Measurements from ENCODE around the gene LCLAT1. TPM values are rescaled to one million over a fixed set of nuclear protein-coding genes. Genes with fewer than 3 reads are reported as not detected.

Gene LCLAT1
- polyA plus RNA-seq, 1 donor (not counting 4 experiments of a cell fraction or from before 2014, with no cell fraction given), result 17.1 TPM

DNA sequence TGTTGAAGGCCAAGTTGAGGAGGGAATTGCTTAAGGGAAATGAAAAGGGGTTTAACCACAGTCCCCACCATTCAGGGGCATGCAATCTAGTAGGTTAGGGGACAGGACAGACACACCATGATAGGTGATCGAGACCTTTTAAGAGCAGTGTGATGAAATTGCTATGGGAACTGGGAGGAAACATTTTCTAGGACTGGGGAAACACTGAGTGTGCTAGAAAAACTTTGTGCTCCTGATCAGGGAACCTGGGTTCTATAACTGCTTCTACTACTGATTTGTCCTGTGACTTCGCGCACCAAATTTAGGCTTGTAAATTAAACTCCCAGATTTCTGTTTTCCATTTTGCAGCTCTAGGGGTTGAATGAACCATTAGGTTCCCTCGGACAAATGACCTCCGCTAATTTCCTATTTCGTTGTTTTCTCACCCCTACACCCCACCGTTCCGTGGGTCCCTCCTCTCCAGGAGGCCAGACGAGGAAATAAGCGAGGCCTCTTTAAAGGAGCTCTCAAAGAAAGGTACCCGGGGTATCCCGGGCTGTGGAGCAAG is 371 bp upstream of the LCLAT1 start:
- Histone ChIP-seq H3K36me3 (ENCODE audit: control insufficient read depth in 2 of 2, extremely low read depth in 1 of 2, insufficient read depth in 2 of 2, low read length in 2 of 2) (peaks cover 0 to 2% of the 10 kb centered on the region in 2 experiments), H2AFZ (ENCODE audit: control insufficient read depth, low read length) (peak overlapping the region; percentile 97), H3K27ac (ENCODE audit: control insufficient read depth, insufficient read depth, low read length) (peak overlapping the region; percentile 86), H3K27me3 (ENCODE audit: control insufficient read depth, extremely low read depth, insufficient read depth, low read length) (no peaks in the 10 kb centered on the region), H3K9me3 (ENCODE audit: control insufficient read depth, low read depth, low read length) (no peaks in the 10 kb centered on the region), H3K4me3 (ENCODE audit: control insufficient read depth in 2 of 3, extremely low read depth in 1 of 3, insufficient read depth in 2 of 3, low read depth in 1 of 3, low read length in 3 of 3) (peak overlapping the region; percentile 85 to 98 (median 87)), H3K79me2 (ENCODE audit: control insufficient read depth, insufficient read depth, low read length) (peaks cover 26% of the 10 kb centered on the region), H3K4me2 (ENCODE audit: control insufficient read depth, extremely low read depth, insufficient read depth, low read depth, low read length) (peak overlapping the region; percentile 94), H3K9me1 (ENCODE audit: control insufficient read depth, extremely low read depth, insufficient read depth, low read length) (no peaks in the 10 kb centered on the region), H3K4me1 (ENCODE audit: control insufficient read depth, extremely low read depth, insufficient read depth, low read length) (peaks cover 8% of the 10 kb centered on the region), H4K20me1 (ENCODE audit: control insufficient read depth, extremely low read depth, insufficient read depth, low read length) (no peaks in the 10 kb centered on the region), H3K9ac (ENCODE audit: control insufficient read depth, extremely low read depth, insufficient read depth, low read length) (peak overlapping the region; percentile 91)
- dilution Hi-C loops (cut with MboI; ENCODE audit: extremely low pct_ligation_motif_present, low sequenced_read_pairs), result no loop called here
- TF ChIP-seq EZH2 (IDR thresholded peaks at IDR 0.05; ENCODE audit: low read length), result no peak
- TF ChIP-seq, protein P1, sequence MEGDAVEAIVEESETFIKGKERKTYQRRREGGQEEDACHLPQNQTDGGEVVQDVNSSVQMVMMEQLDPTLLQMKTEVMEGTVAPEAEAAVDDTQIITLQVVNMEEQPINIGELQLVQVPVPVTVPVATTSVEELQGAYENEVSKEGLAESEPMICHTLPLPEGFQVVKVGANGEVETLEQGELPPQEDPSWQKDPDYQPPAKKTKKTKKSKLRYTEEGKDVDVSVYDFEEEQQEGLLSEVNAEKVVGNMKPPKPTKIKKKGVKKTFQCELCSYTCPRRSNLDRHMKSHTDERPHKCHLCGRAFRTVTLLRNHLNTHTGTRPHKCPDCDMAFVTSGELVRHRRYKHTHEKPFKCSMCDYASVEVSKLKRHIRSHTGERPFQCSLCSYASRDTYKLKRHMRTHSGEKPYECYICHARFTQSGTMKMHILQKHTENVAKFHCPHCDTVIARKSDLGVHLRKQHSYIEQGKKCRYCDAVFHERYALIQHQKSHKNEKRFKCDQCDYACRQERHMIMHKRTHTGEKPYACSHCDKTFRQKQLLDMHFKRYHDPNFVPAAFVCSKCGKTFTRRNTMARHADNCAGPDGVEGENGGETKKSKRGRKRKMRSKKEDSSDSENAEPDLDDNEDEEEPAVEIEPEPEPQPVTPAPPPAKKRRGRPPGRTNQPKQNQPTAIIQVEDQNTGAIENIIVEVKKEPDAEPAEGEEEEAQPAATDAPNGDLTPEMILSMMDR (optimal IDR thresholded peaks at IDR 0.05 in 1 of 3, IDR thresholded peaks at IDR 0.05 in 1 of 3, conservative IDR thresholded peaks at IDR 0.05 in 1 of 3; ENCODE audit: extremely low read depth in 1 of 3, insufficient read depth in 2 of 3, low read length in 3 of 3), result no peak
- FAIRE-seq, result no peak
- DNase-seq (ENCODE audit: low read depth, low spot score), result no peak

DNA sequence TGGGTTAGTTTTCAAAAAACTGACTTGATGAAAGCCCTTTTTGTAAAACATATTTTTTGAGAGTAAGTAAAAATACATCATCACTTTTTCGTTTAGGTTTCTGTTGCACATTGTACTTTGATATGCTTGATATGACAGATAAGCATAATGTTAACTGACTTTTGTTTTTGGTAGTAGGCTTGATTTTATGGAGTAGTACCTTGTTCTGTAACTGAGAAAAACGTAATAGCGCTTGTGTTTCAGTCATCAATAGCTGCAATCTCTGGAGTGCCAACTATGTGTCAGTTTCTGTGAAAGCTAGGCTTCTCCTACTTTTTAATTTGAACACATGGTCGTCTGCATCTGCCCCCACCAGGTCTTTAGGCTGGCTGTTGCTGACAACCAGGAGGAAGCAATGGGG is 1.3 kb downstream of the LCLAT1 start:
- Histone ChIP-seq H3K27ac (ENCODE audit: control insufficient read depth, insufficient read depth, low read length) (peak overlapping the region; percentile 86), H3K27me3 (ENCODE audit: control insufficient read depth, extremely low read depth, insufficient read depth, low read length) (no peaks in the 10 kb centered on the region), H3K4me3 (ENCODE audit: control insufficient read depth in 2 of 3, extremely low read depth in 1 of 3, insufficient read depth in 2 of 3, low read depth in 1 of 3, low read length in 3 of 3) (peak overlapping the region; percentile 85 to 98 (median 87)), H3K4me1 (ENCODE audit: control insufficient read depth, extremely low read depth, insufficient read depth, low read length) (peaks cover 8% of the 10 kb centered on the region), H3K4me2 (ENCODE audit: control insufficient read depth, extremely low read depth, insufficient read depth, low read depth, low read length) (peak overlapping the region; percentile 94), H3K9me3 (ENCODE audit: control insufficient read depth, low read depth, low read length) (no peaks in the 10 kb centered on the region), H3K36me3 (ENCODE audit: control insufficient read depth in 2 of 2, extremely low read depth in 1 of 2, insufficient read depth in 2 of 2, low read length in 2 of 2) (peaks cover 0 to 2% of the 10 kb centered on the region in 2 experiments), H3K9ac (ENCODE audit: control insufficient read depth, extremely low read depth, insufficient read depth, low read length) (peak overlapping the region; percentile 91), H4K20me1 (ENCODE audit: control insufficient read depth, extremely low read depth, insufficient read depth, low read length) (no peaks in the 10 kb centered on the region), H3K9me1 (ENCODE audit: control insufficient read depth, extremely low read depth, insufficient read depth, low read length) (no peaks in the 10 kb centered on the region), H3K79me2 (ENCODE audit: control insufficient read depth, insufficient read depth, low read length) (peaks cover 32% of the 10 kb centered on the region), H2AFZ (ENCODE audit: control insufficient read depth, low read length) (no peak overlapping the region)
- TF ChIP-seq, protein P1 (optimal IDR thresholded peaks at IDR 0.05 in 1 of 3, IDR thresholded peaks at IDR 0.05 in 1 of 3, conservative IDR thresholded peaks at IDR 0.05 in 1 of 3; ENCODE audit: extremely low read depth in 1 of 3, insufficient read depth in 2 of 3, low read length in 3 of 3), result no peak
- no peak for TF ChIP-seq EZH2 (IDR thresholded peaks at IDR 0.05; ENCODE audit: low read length)
- DNase-seq (ENCODE audit: low read depth, low spot score) (no peak), FAIRE-seq (no peak)
- dilution Hi-C loops (cut with MboI; ENCODE audit: extremely low pct_ligation_motif_present, low sequenced_read_pairs), result no loop called here
